ENCODE results near the gene APEH. TPM values are rescaled to one million over a fixed set of nuclear protein-coding genes. Genes with fewer than 3 reads are reported as not detected.

APEH gene
- total and polyA plus RNA-seq, 2 of the 13 experiments (the other 11 are each of a cell fraction or from before 2014, with no cell fraction given) = 116 to 130 TPM

DNA sequence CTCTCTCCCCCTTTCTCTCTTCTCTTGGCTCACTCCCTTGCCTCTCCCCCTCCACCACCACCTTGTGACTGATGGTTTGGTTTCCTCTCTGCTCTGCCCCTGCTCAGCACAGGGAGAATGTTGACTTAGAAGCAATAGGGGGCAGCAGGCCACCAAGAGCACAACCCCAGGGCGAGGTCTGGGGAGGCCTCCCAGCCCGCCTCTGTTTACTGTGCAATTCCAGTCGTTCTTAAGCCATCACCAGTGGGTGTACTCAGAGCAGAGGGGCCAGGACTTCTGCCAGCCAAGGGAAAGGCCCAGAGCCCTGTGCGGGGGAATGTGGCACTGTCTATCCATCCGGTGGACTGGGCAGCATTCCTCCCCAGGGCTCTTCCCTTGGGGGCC, 5.7 kb upstream of the APEH start (continued):
- peak; percentile 51; the same call in 1 of the 2 replicates for TF ChIP-seq JUND (CRISPR knock-in tag; IDR thresholded peaks at IDR 0.05)
- no peak for TF ChIP-seq ZFP36L2 (CRISPR knock-in tag; IDR thresholded peaks at IDR 0.05)
- TF ChIP-seq ZNF710 (CRISPR knock-in tag; IDR thresholded peaks at IDR 0.05; ENCODE audit: borderline replicate concordance) = peak; percentile 92; the same call in 1 of the 2 replicates
- peak in 1 of 2 experiments; percentile 70; a peak in 2 of 4 replicates for TF ChIP-seq HMGXB4 (CRISPR knock-in tag; IDR thresholded peaks at IDR 0.05; ENCODE audit: borderline replicate concordance in 1 of 2, low read depth in 1 of 2)
- no peak for TF ChIP-seq AGO2 (optimal IDR thresholded peaks at IDR 0.05; ENCODE audit: low read depth, low read length)
- TF ChIP-seq NCOA1 (CRISPR knock-in tag; IDR thresholded peaks at IDR 0.05) = no peak
- 0 out of 2 replicates have a peak, but pooled peaks have one; percentile 47 for TF ChIP-seq PPARG (CRISPR knock-in tag; conservative IDR thresholded peaks at IDR 0.05)
- no peak for TF ChIP-seq U2AF2 (IDR thresholded peaks at IDR 0.05; ENCODE audit: low read depth, low read length)
- no peak for TF ChIP-seq NFIB (CRISPR knock-in tag; IDR thresholded peaks at IDR 0.05; ENCODE audit: borderline replicate concordance)
- peak; percentile 54; the same call in 1 of the 2 replicates for TF ChIP-seq AHDC1 (CRISPR knock-in tag; IDR thresholded peaks at IDR 0.05; ENCODE audit: borderline replicate concordance)
- TF ChIP-seq ELF1 (CRISPR knock-in tag; IDR thresholded peaks at IDR 0.05) = 0 out of 2 replicates have a peak, but pooled peaks have one; percentile 39
- peak; percentile 79 for TF ChIP-seq NCOA2 (CRISPR knock-in tag; IDR thresholded peaks at IDR 0.05)
- TF ChIP-seq ZNF33A (CRISPR knock-in tag; IDR thresholded peaks at IDR 0.05; ENCODE audit: borderline replicate concordance) = no peak
- no peak for TF ChIP-seq ZNF530 (CRISPR knock-in tag; IDR thresholded peaks at IDR 0.05; ENCODE audit: low read depth)
- TF ChIP-seq, protein P1, sequence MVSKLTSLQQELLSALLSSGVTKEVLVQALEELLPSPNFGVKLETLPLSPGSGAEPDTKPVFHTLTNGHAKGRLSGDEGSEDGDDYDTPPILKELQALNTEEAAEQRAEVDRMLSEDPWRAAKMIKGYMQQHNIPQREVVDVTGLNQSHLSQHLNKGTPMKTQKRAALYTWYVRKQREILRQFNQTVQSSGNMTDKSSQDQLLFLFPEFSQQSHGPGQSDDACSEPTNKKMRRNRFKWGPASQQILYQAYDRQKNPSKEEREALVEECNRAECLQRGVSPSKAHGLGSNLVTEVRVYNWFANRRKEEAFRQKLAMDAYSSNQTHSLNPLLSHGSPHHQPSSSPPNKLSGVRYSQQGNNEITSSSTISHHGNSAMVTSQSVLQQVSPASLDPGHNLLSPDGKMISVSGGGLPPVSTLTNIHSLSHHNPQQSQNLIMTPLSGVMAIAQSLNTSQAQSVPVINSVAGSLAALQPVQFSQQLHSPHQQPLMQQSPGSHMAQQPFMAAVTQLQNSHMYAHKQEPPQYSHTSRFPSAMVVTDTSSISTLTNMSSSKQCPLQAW (CRISPR knock-in tag; IDR thresholded peaks at IDR 0.05) = peak; percentile 61; the same call in 1 of the 2 replicates
- TF ChIP-seq BORCS8-MEF2B (CRISPR knock-in tag; IDR thresholded peaks at IDR 0.05) = peak; percentile 59; the same call in 1 of the 2 replicates
- TF ChIP-seq, protein P2, sequence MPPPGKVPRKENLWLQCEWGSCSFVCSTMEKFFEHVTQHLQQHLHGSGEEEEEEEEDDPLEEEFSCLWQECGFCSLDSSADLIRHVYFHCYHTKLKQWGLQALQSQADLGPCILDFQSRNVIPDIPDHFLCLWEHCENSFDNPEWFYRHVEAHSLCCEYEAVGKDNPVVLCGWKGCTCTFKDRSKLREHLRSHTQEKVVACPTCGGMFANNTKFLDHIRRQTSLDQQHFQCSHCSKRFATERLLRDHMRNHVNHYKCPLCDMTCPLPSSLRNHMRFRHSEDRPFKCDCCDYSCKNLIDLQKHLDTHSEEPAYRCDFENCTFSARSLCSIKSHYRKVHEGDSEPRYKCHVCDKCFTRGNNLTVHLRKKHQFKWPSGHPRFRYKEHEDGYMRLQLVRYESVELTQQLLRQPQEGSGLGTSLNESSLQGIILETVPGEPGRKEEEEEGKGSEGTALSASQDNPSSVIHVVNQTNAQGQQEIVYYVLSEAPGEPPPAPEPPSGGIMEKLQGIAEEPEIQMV (CRISPR knock-in tag; IDR thresholded peaks at IDR 0.05; ENCODE audit: low read depth) = no peak
